OCI-LY1 (cell line): ENCODE results near the gene POU2F2.

ENCODE experiments used
- H2AFZ ChIP-seq: fragments of 200-600 bp; sonication (generic), shearing (Covaris generic); 2 replicates; pipeline ENCODE4 v1.6.0; 2014; ENCODE audit warnings: antibody characterized with exemption, mild to moderate bottlenecking, low read length
- H3F3A ChIP-seq: fragments of 200-600 bp; sonication (generic), shearing (Covaris generic); 2 replicates; pipeline ENCODE4 v1.6.0; 2014; ENCODE audit warnings: mild to moderate bottlenecking, antibody characterized with exemption, low read length, moderate library complexity; ENCODE audit not compliant: insufficient read depth
- H3K27ac ChIP-seq: fragments of 200-600 bp; sonication (generic); 2 replicates; pipeline ENCODE4 v1.5.1; 2014; ENCODE audit warnings: low read length, mixed run types, mild to moderate bottlenecking, low read depth; ENCODE audit not compliant: poor library complexity, severe bottlenecking
- H3K27me3 ChIP-seq: fragments of 200-600 bp; sonication (generic); 2 replicates; pipeline ENCODE4 v1.6.0; 2014; ENCODE audit warnings: antibody characterized with exemption, mild to moderate bottlenecking, low read length, moderate library complexity; ENCODE audit not compliant: insufficient read depth
- H3K36me3 ChIP-seq: fragments of 200-600 bp; sonication (generic); 2 replicates; pipeline ENCODE4 v1.6.1; 2014; ENCODE audit warnings: mild to moderate bottlenecking, antibody characterized with exemption, low read length, moderate library complexity, mixed read lengths; ENCODE audit not compliant: insufficient read depth
- H3K4me1 ChIP-seq: fragments of 200-600 bp; sonication (generic); 2 replicates; pipeline ENCODE4 v1.5.1; 2014; ENCODE audit warnings: mild to moderate bottlenecking, low read length, moderate library complexity; ENCODE audit not compliant: insufficient read depth, severe bottlenecking
- H3K4me2 ChIP-seq: fragments of 200-600 bp; sonication (generic), shearing (Covaris generic); 2 replicates; pipeline ENCODE4 v1.6.1; 2014; ENCODE audit warnings: low read length
- H3K4me3 ChIP-seq: fragments of 200-600 bp; sonication (generic); 2 replicates; pipeline ENCODE4 v1.5.1; 2014; ENCODE audit warnings: low read length, low read depth, mild to moderate bottlenecking, mixed read lengths; ENCODE audit not compliant: poor library complexity, severe bottlenecking
- H3K79me2 ChIP-seq: fragments of 200-600 bp; shearing (Covaris generic); 2 replicates; pipeline ENCODE4 v1.6.1; 2016; ENCODE audit warnings: mixed run types, low read length, mixed read lengths; ENCODE audit not compliant: insufficient read depth
- H3K9ac ChIP-seq: fragments of 200-600 bp; sonication (generic), shearing (Covaris generic); 2 replicates; pipeline ENCODE4 v1.6.1; 2014; ENCODE audit warnings: mild to moderate bottlenecking, low read length, mixed read lengths
- H3K9me2 ChIP-seq: fragments of 200-600 bp; sonication (generic), shearing (Covaris generic); 2 replicates; pipeline ENCODE4 v1.6.1; 2014; ENCODE audit warnings: low read depth, mild to moderate bottlenecking, low read length, mixed read lengths
- H3K9me3 ChIP-seq: fragments of 200-600 bp; shearing (Covaris generic); 2 replicates; pipeline ENCODE4 v1.6.1; 2014; ENCODE audit warnings: low read length, mixed read lengths
- H4K20me1 ChIP-seq: fragments of 200-600 bp; sonication (generic), shearing (Covaris generic); 2 replicates; pipeline ENCODE4 v1.6.0; 2016; ENCODE audit warnings: mild to moderate bottlenecking, low read length; ENCODE audit not compliant: insufficient read depth
- CTCF ChIP-seq: fragments of 200-600 bp; sonication (generic), shearing (Covaris generic); IDR thresholded peaks from 2 replicates; pipeline ENCODE4 v1.5.1; 2017; ENCODE audit warnings: mild to moderate bottlenecking, antibody characterized with exemption, low read length, moderate library complexity, mixed read lengths
- EZH2 ChIP-seq: fragments of 200-600 bp; sonication (generic), shearing (Covaris generic); IDR thresholded peaks from 2 replicates; pipeline ENCODE4 v1.8.0; 2017; ENCODE audit warnings: borderline replicate concordance, mixed run types, mild to moderate bottlenecking, antibody characterized with exemption, low read length, moderate library complexity, mixed read lengths

POU2F2 gene

DNA sequence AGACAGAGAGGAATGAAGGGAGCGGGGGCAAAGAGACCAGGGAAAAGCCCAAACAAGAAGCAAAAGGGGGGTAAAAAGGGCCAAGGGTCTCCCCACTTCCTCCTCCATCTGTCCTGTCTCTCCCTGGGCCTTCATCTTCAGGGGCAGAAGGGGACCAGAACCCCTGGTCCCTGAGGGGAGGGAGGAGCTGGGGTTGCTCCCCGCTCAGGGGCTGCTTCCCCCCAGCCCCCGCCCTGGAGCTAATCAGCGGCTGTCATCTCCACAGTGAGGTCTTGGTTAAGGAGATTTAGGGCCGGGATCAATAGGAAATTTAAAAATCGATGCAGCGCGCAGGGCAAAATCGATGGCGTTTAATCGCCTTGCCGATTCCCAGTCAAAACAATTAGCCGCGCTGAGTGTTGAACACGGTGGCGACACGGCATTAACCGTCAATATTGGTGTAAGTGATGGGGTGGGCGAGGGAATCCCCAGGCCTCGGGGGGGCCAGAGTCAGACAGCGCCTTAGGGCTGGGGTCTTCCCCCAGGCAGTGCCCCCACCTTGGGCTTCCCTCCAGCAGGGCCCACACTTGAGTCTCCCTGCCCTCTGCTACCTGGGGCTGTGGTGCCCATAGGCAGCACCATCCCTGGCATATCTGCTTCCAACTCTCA, 29.5 kb upstream of the POU2F2 start:
- no peak overlapping the region for H3K9ac ChIP-seq

DNA sequence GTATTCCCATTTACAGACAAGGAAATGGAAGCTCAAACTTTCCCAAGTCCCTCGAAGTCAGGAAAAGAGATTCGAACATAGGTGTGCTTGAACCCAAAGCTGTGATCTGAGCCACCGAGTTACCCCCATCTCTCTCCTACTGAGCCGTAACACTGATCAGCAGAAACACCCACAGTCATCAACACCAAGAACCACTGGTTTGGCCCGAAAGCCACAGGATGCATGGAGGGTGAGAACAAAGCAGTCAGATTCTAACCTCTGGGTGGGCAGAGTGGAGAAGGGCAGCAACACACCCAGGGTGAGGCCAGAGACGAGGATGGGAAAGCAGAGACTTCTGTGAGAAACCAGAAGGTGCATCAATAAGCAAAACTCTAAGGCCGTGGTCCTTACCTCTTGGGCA, 27.7 kb upstream of the POU2F2 start:
- Histone ChIP-seq H3K9ac (no peak overlapping the region), H3K36me3 (no peaks in the 10 kb centered on the region), H3K4me2 (no peak overlapping the region), H3K4me3 (no peak overlapping the region), H3F3A (no peaks in the 10 kb centered on the region), H3K9me2 (no peaks in the 10 kb centered on the region), H3K9me3 (no peaks in the 10 kb centered on the region), H3K4me1 (no peaks in the 10 kb centered on the region), H3K27ac (no peak overlapping the region), H3K79me2 (no peaks in the 10 kb centered on the region), H3K27me3 (peaks cover 11% of the 10 kb centered on the region), H2AFZ (no peak overlapping the region), H4K20me1 (no peaks in the 10 kb centered on the region)
- no peak for TF ChIP-seq CTCF
- TF ChIP-seq EZH2: no peak

More for the DNA sequence above, 29.5 kb upstream of the POU2F2 start:
- H3K36me3 ChIP-seq: no peaks in the 10 kb centered on the region
- H3K9me3 ChIP-seq: no peaks in the 10 kb centered on the region
- H3K4me1 ChIP-seq: no peaks in the 10 kb centered on the region
- no peak overlapping the region for H3K27ac ChIP-seq
- no peaks in the 10 kb centered on the region for H3K79me2 ChIP-seq
- H3K4me3 ChIP-seq: no peak overlapping the region
- no peak overlapping the region for H2AFZ ChIP-seq
- H3K9me2 ChIP-seq: no peaks in the 10 kb centered on the region
- peaks cover 7% of the 10 kb centered on the region for H3K27me3 ChIP-seq
- H3F3A ChIP-seq: no peaks in the 10 kb centered on the region
- no peaks in the 10 kb centered on the region for H4K20me1 ChIP-seq
- TF ChIP-seq EZH2 (no peak), CTCF (no peak)
- no peak overlapping the region for H3K4me2 ChIP-seq

DNA sequence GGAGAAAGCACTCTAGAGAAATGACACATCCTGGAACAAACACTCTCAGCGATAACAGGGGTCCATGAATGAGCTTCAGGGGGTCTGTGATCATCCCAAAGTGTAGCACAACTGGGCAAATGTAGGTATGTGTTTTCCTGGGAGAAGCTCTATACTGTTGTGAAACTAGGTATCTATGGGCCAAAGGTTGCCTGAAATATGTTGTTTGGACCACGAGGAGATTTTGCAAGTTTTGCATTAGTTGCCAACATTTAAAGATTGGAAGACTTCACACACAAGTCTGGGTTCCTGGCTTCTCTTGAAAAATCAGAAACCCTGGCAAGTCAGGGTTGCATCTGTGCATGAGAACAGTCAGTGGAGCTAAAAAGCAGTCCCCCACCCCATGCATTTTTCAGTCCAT, 26.7 kb upstream of the POU2F2 start:
- no peaks in the 10 kb centered on the region for H3K4me1 ChIP-seq
- no peak overlapping the region for H3K4me3 ChIP-seq
- H4K20me1 ChIP-seq: no peaks in the 10 kb centered on the region
- no peak overlapping the region for H3K9ac ChIP-seq
- TF ChIP-seq EZH2 (no peak), CTCF (no peak)
- no peak overlapping the region for H2AFZ ChIP-seq
- no peak overlapping the region for H3K27ac ChIP-seq
- H3K4me2 ChIP-seq: no peak overlapping the region
- H3F3A ChIP-seq: no peaks in the 10 kb centered on the region
- no peaks in the 10 kb centered on the region for H3K36me3 ChIP-seq
- H3K27me3 ChIP-seq: peaks cover 11% of the 10 kb centered on the region
- no peaks in the 10 kb centered on the region for H3K79me2 ChIP-seq
- no peaks in the 10 kb centered on the region for H3K9me2 ChIP-seq
- H3K9me3 ChIP-seq: no peaks in the 10 kb centered on the region
